DOHH2 (cell line): ENCODE data around the gene ZNF154.

Experiments
- EZH2phosphoT487 ChIP-seq: fragments of 200-600 bp; sonication (generic); IDR thresholded peaks from 2 replicates; pipeline ENCODE4 v1.6.1; 2017; ENCODE audit warnings: borderline replicate concordance, mild to moderate bottlenecking, antibody characterized with exemption, low read length, moderate library complexity, mixed read lengths
- TF ChIP-seq, protein P1 (sequence below): fragments of 200-600 bp; sonication (generic); IDR thresholded peaks from one replicate; pipeline ENCODE4 v1.5.1; 2014; ENCODE audit warnings: antibody characterized with exemption, mild to moderate bottlenecking, low read depth, low read length; ENCODE audit not compliant: poor library complexity, severe bottlenecking

DNA sequence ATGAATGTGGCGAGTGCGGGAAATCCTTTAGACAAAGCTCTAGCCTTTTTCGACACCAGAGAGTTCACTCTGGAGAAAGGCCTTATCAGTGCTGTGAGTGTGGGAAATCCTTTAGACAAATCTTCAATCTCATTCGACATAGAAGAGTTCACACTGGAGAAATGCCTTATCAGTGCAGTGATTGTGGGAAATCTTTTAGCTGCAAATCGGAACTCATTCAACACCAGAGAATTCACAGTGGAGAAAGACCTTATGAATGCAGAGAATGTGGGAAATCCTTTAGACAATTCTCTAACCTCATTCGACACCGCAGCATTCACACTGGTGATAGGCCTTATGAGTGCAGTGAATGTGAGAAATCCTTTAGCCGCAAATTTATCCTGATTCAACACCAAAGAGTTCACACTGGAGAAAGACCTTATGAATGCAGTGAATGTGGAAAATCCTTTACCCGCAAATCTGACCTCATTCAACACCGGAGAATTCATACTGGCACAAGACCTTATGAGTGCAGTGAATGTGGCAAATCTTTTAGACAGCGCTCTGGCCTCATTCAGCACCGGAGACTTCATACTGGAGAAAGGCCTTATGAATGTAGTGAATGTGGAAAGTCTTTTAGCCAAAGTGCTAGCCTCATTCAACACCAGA is 21.5 kb downstream of the ZNF154 start:
- TF ChIP-seq, protein P1, sequence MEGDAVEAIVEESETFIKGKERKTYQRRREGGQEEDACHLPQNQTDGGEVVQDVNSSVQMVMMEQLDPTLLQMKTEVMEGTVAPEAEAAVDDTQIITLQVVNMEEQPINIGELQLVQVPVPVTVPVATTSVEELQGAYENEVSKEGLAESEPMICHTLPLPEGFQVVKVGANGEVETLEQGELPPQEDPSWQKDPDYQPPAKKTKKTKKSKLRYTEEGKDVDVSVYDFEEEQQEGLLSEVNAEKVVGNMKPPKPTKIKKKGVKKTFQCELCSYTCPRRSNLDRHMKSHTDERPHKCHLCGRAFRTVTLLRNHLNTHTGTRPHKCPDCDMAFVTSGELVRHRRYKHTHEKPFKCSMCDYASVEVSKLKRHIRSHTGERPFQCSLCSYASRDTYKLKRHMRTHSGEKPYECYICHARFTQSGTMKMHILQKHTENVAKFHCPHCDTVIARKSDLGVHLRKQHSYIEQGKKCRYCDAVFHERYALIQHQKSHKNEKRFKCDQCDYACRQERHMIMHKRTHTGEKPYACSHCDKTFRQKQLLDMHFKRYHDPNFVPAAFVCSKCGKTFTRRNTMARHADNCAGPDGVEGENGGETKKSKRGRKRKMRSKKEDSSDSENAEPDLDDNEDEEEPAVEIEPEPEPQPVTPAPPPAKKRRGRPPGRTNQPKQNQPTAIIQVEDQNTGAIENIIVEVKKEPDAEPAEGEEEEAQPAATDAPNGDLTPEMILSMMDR = no peak
- no peak for TF ChIP-seq EZH2phosphoT487
